Measurements from ENCODE around the gene POLDIP2.

The POLDIP2 gene

DNA sequence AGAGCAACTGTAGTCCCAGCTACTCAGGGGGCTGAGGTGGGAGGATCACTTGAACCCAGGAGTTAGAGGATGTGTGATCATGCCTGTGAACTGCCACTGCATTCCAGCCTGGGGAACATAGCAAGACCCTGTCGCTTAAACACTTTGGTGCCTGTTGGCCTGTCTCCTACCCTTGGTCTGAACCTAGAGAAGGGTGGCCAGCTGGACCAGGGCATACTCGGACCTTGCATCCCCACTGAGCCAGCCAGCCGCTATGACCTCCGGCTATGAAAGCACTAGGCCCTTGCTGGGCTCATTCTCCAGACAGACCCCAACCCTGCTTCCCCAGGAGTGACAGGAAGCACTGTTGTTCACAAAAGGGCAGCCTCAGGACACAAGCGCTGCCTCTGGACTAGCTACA lies 26.7 kb downstream of the POLDIP2 start:
- H3K9me2 ChIP-seq (replicated peaks; ENCODE audit: low read depth, low read length): no peaks in the 10 kb centered on the region
- peaks cover under 1% of the 10 kb centered on the region for H4K20me1 ChIP-seq (ENCODE audit: insufficient read depth, low read length, poor library complexity, severe bottlenecking)
- H3F3A ChIP-seq (ENCODE audit: low read depth): no peaks in the 10 kb centered on the region; the same call in 1 of the 2 replicates
- no peak overlapping the region for H3K9ac ChIP-seq (ENCODE audit: low read depth, low read length, poor library complexity, severe bottlenecking)
- H3K79me2 ChIP-seq (ENCODE audit: insufficient read depth, low read length): peaks cover 26% of the 10 kb centered on the region; the same call in 1 of the 2 replicates
- peaks cover 10% of the 10 kb centered on the region for H3K4me1 ChIP-seq (ENCODE audit: insufficient read depth, low read length, poor library complexity, severe bottlenecking)
- no peaks in the 10 kb centered on the region for H3K9me3 ChIP-seq (ENCODE audit: insufficient read depth, low read depth, low read length)
- no peak overlapping the region for H3K4me3 ChIP-seq (ENCODE audit: low read length, poor library complexity, severe bottlenecking)
- TF ChIP-seq, protein P1, sequence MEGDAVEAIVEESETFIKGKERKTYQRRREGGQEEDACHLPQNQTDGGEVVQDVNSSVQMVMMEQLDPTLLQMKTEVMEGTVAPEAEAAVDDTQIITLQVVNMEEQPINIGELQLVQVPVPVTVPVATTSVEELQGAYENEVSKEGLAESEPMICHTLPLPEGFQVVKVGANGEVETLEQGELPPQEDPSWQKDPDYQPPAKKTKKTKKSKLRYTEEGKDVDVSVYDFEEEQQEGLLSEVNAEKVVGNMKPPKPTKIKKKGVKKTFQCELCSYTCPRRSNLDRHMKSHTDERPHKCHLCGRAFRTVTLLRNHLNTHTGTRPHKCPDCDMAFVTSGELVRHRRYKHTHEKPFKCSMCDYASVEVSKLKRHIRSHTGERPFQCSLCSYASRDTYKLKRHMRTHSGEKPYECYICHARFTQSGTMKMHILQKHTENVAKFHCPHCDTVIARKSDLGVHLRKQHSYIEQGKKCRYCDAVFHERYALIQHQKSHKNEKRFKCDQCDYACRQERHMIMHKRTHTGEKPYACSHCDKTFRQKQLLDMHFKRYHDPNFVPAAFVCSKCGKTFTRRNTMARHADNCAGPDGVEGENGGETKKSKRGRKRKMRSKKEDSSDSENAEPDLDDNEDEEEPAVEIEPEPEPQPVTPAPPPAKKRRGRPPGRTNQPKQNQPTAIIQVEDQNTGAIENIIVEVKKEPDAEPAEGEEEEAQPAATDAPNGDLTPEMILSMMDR (conservative IDR thresholded peaks at IDR 0.05; ENCODE audit: low read length): no peak
- TF ChIP-seq EZH2phosphoT487 (IDR thresholded peaks at IDR 0.05; ENCODE audit: borderline replicate concordance): no peak
- H2AFZ ChIP-seq (ENCODE audit: low read length): no peak overlapping the region
- no peak overlapping the region for H3K4me2 ChIP-seq (ENCODE audit: low read depth, low read length, poor library complexity, severe bottlenecking)
- H3K36me3 ChIP-seq (ENCODE audit: insufficient read depth, low read length): peaks cover 39% of the 10 kb centered on the region; the same call in 1 of the 2 replicates
- no peaks in the 10 kb centered on the region for H3K27me3 ChIP-seq (ENCODE audit: insufficient read depth, low read length, poor library complexity, severe bottlenecking)

DNA sequence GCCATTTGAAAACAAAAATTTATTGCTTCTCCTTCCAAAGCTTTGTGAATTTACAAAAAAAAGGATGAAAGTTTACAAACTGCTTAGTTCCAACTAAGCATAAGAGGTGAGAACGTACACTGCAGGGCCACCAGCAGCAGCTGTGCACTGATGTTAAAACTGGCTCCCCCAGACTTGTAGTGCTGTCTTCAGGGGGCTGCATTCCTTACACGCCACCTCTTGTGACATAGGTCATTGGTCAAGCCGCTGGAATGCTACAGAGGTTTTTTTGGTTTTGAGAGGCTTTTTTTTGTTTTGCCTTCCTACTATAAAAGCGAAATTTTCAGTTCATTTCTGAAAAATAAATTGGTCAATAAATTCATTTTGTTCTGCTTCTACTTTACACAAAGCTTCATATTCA lies 29.0 kb downstream of the POLDIP2 start:
- no peak for TF ChIP-seq EZH2phosphoT487 (IDR thresholded peaks at IDR 0.05; ENCODE audit: borderline replicate concordance)
- TF ChIP-seq, protein P1 (conservative IDR thresholded peaks at IDR 0.05; ENCODE audit: low read length): no peak
- peaks cover 42% of the 10 kb centered on the region; the same call in 1 of the 2 replicates for H3K36me3 ChIP-seq (ENCODE audit: insufficient read depth, low read length)

DNA sequence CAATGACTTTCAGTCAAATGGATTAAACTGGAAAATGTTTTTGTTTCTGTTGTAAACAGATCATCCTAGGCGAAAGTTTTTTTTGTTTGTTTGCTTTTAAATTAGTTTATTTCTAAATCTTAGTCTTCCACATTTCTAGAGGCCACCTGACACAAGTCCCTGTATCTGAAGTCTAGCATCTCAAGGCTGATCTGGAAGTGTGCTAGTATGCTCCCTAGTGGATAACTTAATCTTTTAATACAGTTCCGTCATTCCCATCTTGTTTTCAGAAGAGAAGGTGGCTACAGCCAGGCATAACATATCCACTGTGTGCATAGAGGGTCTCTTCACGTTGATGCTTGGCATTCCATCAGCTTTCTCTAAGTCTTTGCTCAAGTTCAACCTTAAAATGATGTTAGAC lies 29.6 kb downstream of the POLDIP2 start:
- H2AFZ ChIP-seq (ENCODE audit: low read length): no peak overlapping the region
- H3K9me3 ChIP-seq (ENCODE audit: insufficient read depth, low read depth, low read length): no peaks in the 10 kb centered on the region
- peaks cover 16% of the 10 kb centered on the region for H3K4me1 ChIP-seq (ENCODE audit: insufficient read depth, low read length, poor library complexity, severe bottlenecking)
- no peaks in the 10 kb centered on the region; the same call in 1 of the 2 replicates for H3F3A ChIP-seq (ENCODE audit: low read depth)
- H4K20me1 ChIP-seq (ENCODE audit: insufficient read depth, low read length, poor library complexity, severe bottlenecking): peaks cover 28% of the 10 kb centered on the region
- no peaks in the 10 kb centered on the region for H3K27me3 ChIP-seq (ENCODE audit: insufficient read depth, low read length, poor library complexity, severe bottlenecking)
- H3K4me2 ChIP-seq (ENCODE audit: low read depth, low read length, poor library complexity, severe bottlenecking): no peak overlapping the region
- peaks cover 42% of the 10 kb centered on the region; the same call in 1 of the 2 replicates for H3K36me3 ChIP-seq (ENCODE audit: insufficient read depth, low read length)
- TF ChIP-seq, protein P1 (conservative IDR thresholded peaks at IDR 0.05; ENCODE audit: low read length): no peak
- TF ChIP-seq EZH2phosphoT487 (IDR thresholded peaks at IDR 0.05; ENCODE audit: borderline replicate concordance): no peak
- H3K79me2 ChIP-seq (ENCODE audit: insufficient read depth, low read length): peaks cover 40% of the 10 kb centered on the region
- no peak overlapping the region for H3K4me3 ChIP-seq (ENCODE audit: low read length, poor library complexity, severe bottlenecking)
- no peaks in the 10 kb centered on the region for H3K9me2 ChIP-seq (replicated peaks; ENCODE audit: low read depth, low read length)
- H3K9ac ChIP-seq (ENCODE audit: low read depth, low read length, poor library complexity, severe bottlenecking): no peak overlapping the region

More for the DNA sequence above, 29.0 kb downstream of the POLDIP2 start:
- H3K4me3 ChIP-seq (ENCODE audit: low read length, poor library complexity, severe bottlenecking): no peak overlapping the region
- H3F3A ChIP-seq (ENCODE audit: low read depth): no peaks in the 10 kb centered on the region; the same call in 1 of the 2 replicates
- no peak overlapping the region for H2AFZ ChIP-seq (ENCODE audit: low read length)
- H3K9me2 ChIP-seq (replicated peaks; ENCODE audit: low read depth, low read length): no peaks in the 10 kb centered on the region
- peaks cover 23% of the 10 kb centered on the region for H4K20me1 ChIP-seq (ENCODE audit: insufficient read depth, low read length, poor library complexity, severe bottlenecking)
- H3K27me3 ChIP-seq (ENCODE audit: insufficient read depth, low read length, poor library complexity, severe bottlenecking): no peaks in the 10 kb centered on the region
- peaks cover 33% of the 10 kb centered on the region for H3K79me2 ChIP-seq (ENCODE audit: insufficient read depth, low read length)
- H3K9ac ChIP-seq (ENCODE audit: low read depth, low read length, poor library complexity, severe bottlenecking): no peak overlapping the region
- H3K9me3 ChIP-seq (ENCODE audit: insufficient read depth, low read depth, low read length): no peaks in the 10 kb centered on the region
- H3K4me1 ChIP-seq (ENCODE audit: insufficient read depth, low read length, poor library complexity, severe bottlenecking): peaks cover 12% of the 10 kb centered on the region
- no peak overlapping the region for H3K4me2 ChIP-seq (ENCODE audit: low read depth, low read length, poor library complexity, severe bottlenecking)
